NCI-H82 treated with DMSO at 0.1 percent for 48 hours (cell line): ENCODE results near the gene PCNX3.
A peak's percentile ranks its signal among the peaks of the same experiment; 100 is the strongest.

Experiments used
- DNase-seq: peaks from one replicate; lab custom pipeline; 2025; ENCODE audit not compliant: unreplicated experiment; lab: John Stamatoyannopoulos, UW

The PCNX3 gene

GRCh38 chr11:65615229-65615949, at the start of gene PCNX3:
PCNX3 (plus strand) TSS chr11:65615776; CDS start chr11:65616312, 536 bp downstream.
- peak; percentile 98 for DNase-seq

GRCh38 chr11:65569164-65569972, 46.2 kb upstream of the PCNX3 start:
- DNase-seq, result no peak

- DNase-seq, result peak; percentile 85
These were observed 45.3 kb upstream of the PCNX3 start, which contains the start of gene ZNRD2 for GRCh38 chr11:65569973-65570918. ZNRD2 (plus strand) TSS chr11:65570477; CDS start chr11:65570492, 15 bp downstream.

- no peak for DNase-seq
These were observed 44.2 kb upstream of the PCNX3 start for GRCh38 chr11:65571420-65571819.

GRCh38 chr11:65571940-65572339, 43.6 kb upstream of the PCNX3 start:
- no peak for DNase-seq

GRCh38 chr11:65572356-65573051, 43.1 kb upstream of the PCNX3 start, which contains the start of gene FAM89B:
FAM89B (plus strand) TSS chr11:65572538; CDS start chr11:65572670, 132 bp downstream.
- DNase-seq, result peak; percentile 53

- DNase-seq, result no peak
These were observed 42.0 kb upstream of the PCNX3 start for GRCh38 chr11:65573391-65574079.

GRCh38 chr11:65574109-65574810, 41.3 kb upstream of the PCNX3 start:
- DNase-seq, result no peak

GRCh38 chr11:65574811-65575567, 40.6 kb upstream of the PCNX3 start:
- DNase-seq, result no peak

GRCh38 chr11:65575568-65576231, 39.9 kb upstream of the PCNX3 start, which contains the start of gene EHBP1L1:
EHBP1L1 (plus strand) TSS chr11:65576053; CDS start chr11:65576303, 250 bp downstream.
- no peak for DNase-seq

GRCh38 chr11:65576232-65576866, 39.2 kb upstream of the PCNX3 start:
- no peak for DNase-seq

- DNase-seq, result no peak
These were observed 38.5 kb upstream of the PCNX3 start for GRCh38 chr11:65576867-65577755.

GRCh38 chr11:65577756-65578109, 37.8 kb upstream of the PCNX3 start:
- DNase-seq, result no peak

- no peak for DNase-seq
These were observed 37.4 kb upstream of the PCNX3 start for GRCh38 chr11:65578134-65578533.

- no peak for DNase-seq
These were observed 36.9 kb upstream of the PCNX3 start for GRCh38 chr11:65578667-65579066.

GRCh38 chr11:65579291-65579690, 36.3 kb upstream of the PCNX3 start:
- no peak for DNase-seq
